Breast epithelium (tissue), 4 donors: ENCODE measurements around the gene PASK. TPM values are rescaled to one million over a fixed set of nuclear protein-coding genes. Genes with fewer than 3 reads are reported as not detected.
"Not testable (repeated sequence)": the region's sequence is repeated elsewhere in the genome, so short reads cannot be mapped to it uniquely, and the experiment has no call there.

Experiments
- DNase-seq, 2 donors: peaks; one replicate each; pipeline ENCODE4 v3.0.0-alpha.2; 2019; ENCODE audit warnings: low spot score in 2 of 2
- H3K27ac ChIP-seq, 2 donors: fragments of 200-600 bp; sonication (generic) in 1 of 2; one replicate each; pipeline ENCODE4 v1.5.1; 2016 to 2019; ENCODE audit warnings: mild to moderate bottlenecking in 1 of 2
- H3K27me3 ChIP-seq, 2 donors: fragments of 200-600 bp; sonication (generic) in 1 of 2; one replicate each; pipeline versions ENCODE4 v1.5.1 to v1.6.0; 2017 to 2019; ENCODE audit warnings: control low read depth in 1 of 2, mild to moderate bottlenecking in 1 of 2
- H3K36me3 ChIP-seq: fragments of 200-600 bp; one replicate; pipeline ENCODE4 v1.5.1; 2019
- H3K4me1 ChIP-seq, 2 donors: fragments of 200-600 bp; sonication (generic); one replicate each; pipeline ENCODE4 v1.5.1; 2016 to 2019; ENCODE audit warnings: control low read depth in 1 of 2
- H3K4me3 ChIP-seq, 3 donors: fragments of 200-600 bp; sonication (generic); 1 replicate in 2 of 3; 2 replicates in 1 of 3; pipeline ENCODE4 v1.5.1; 2016 to 2019; ENCODE audit warnings: mild to moderate bottlenecking in 3 of 3, moderate library complexity in 2 of 3
- H3K9me3 ChIP-seq, 2 donors: fragments of 200-600 bp; sonication (generic) in 1 of 2; one replicate each; pipeline ENCODE4 v1.5.1; 2016 to 2019; ENCODE audit warnings: control low read depth in 1 of 2
- CTCF ChIP-seq, 3 donors: fragments of 450-650 bp; IDR thresholded peaks; one replicate each; pipeline ENCODE4 v1.5.1; 2016 to 2017; ENCODE audit warnings: antibody characterized with exemption in 3 of 3, mild to moderate bottlenecking in 3 of 3, moderate library complexity in 3 of 3
- POLR2A ChIP-seq: fragments of 450-650 bp; IDR thresholded peaks from one replicate; pipeline ENCODE4 v1.6.1; 2016; ENCODE audit warnings: antibody characterized with exemption, mild to moderate bottlenecking, moderate library complexity
- POLR2AphosphoS5 ChIP-seq, 3 donors: sonication (generic); formaldehyde crosslinking; IDR thresholded peaks; one replicate each; pipeline ENCODE4 v1.6.1; 2017; ENCODE audit warnings: antibody characterized with exemption in 3 of 3
- intact Hi-C: fragments of 100-400 bp; cut with DNase I; formaldehyde crosslinking; loops from one replicate; pipeline ENCODE4 v1.15.1; 2023; ENCODE audit warnings: low total_unique reads
- total RNA-seq, 3 donors: library from RNA; depleted of rRNA; stranded (reverse); fragments of >200 nt; gene quantifications; one replicate each; pipeline ENCODE4 v1.1.0, GENCODE V29; 2016

Gene PASK
- 1 to 10 TPM; 4.3 to 7.3 (median 6.6) TPM for total RNA-seq

GRCh38 chr2:241148891-241149674, at the start of gene PASK:
PASK (minus strand) TSS chr2:241149472; CDS start chr2:241143032, 6,440 bp downstream.
- Histone ChIP-seq H3K36me3 (no peaks in the 10 kb centered on the region), H3K4me1 (peaks cover 3 to 15% of the 10 kb centered on the region in 2 donors), H3K27me3 (no peaks in the 10 kb centered on the region), H3K4me3 (peak within 1 kb of the TSS; percentile 86 to 98 (median 95)), H3K27ac (peak within 1 kb of the TSS; percentile 79 to 91), H3K9me3 (no peaks in the 10 kb centered on the region)
- no peak for TF ChIP-seq POLR2A
- no peak for TF ChIP-seq CTCF (IDR thresholded peaks at IDR 0.05)
- peak in 2 of 3 donors; percentile 12 to 21 for TF ChIP-seq POLR2AphosphoS5 (IDR thresholded peaks at IDR 0.05)
- intact Hi-C loops, result no loop called here
- DNase-seq, result peak; percentile 93

- Histone ChIP-seq H3K36me3 (no peaks in the 10 kb centered on the region), H3K27me3 (no peaks in the 10 kb centered on the region), H3K4me3 (no peak overlapping the region), H3K9me3 (no peaks in the 10 kb centered on the region), H3K27ac (no peak overlapping the region), H3K4me1 (no peaks in the 10 kb centered on the region)
- intact Hi-C loops, result no loop called here
- TF ChIP-seq CTCF (IDR thresholded peaks at IDR 0.05) (no peak), POLR2A (no peak), POLR2AphosphoS5 (IDR thresholded peaks at IDR 0.05) (no peak)
- DNase-seq, result no peak
These were observed 49.4 kb upstream of the PASK start for GRCh38 chr2:241198381-241199279.

- Histone ChIP-seq H3K36me3 (no peaks in the 10 kb centered on the region), H3K4me1 (no peaks in the 10 kb centered on the region), H3K4me3 (no peak overlapping the region), H3K27ac (no peak overlapping the region), H3K27me3 (no peaks in the 10 kb centered on the region), H3K9me3 (no peaks in the 10 kb centered on the region)
- TF ChIP-seq CTCF (IDR thresholded peaks at IDR 0.05), result no peak
- TF ChIP-seq POLR2A, result no peak
- TF ChIP-seq POLR2AphosphoS5 (IDR thresholded peaks at IDR 0.05), result no peak
- DNase-seq, result no peak
- intact Hi-C loops, result no loop called here
These were observed 48.7 kb upstream of the PASK start for GRCh38 chr2:241197947-241198346.

- H3K27me3 ChIP-seq, H3K9me3 ChIP-seq, DNase-seq, H3K36me3 ChIP-seq, H3K4me3 ChIP-seq, H3K4me1 ChIP-seq, H3K27ac ChIP-seq, intact Hi-C loops: not testable (repeated sequence)
These were observed 48.0 kb upstream of the PASK start for GRCh38 chr2:241197246-241197645.

- Histone ChIP-seq H3K4me1 (no peaks in the 10 kb centered on the region), H3K27me3 (no peaks in the 10 kb centered on the region), H3K4me3 (no peak overlapping the region), H3K36me3 (no peaks in the 10 kb centered on the region), H3K9me3 (no peaks in the 10 kb centered on the region), H3K27ac (no peak overlapping the region)
- DNase-seq, result no peak
- intact Hi-C loops, result no loop called here
- TF ChIP-seq POLR2A (no peak), CTCF (IDR thresholded peaks at IDR 0.05) (no peak), POLR2AphosphoS5 (IDR thresholded peaks at IDR 0.05) (no peak)
These were observed 46.3 kb upstream of the PASK start for GRCh38 chr2:241195506-241196130.
